DOHH2 (cell line): ENCODE data around the gene CFAP77.

Experiments
- EZH2phosphoT487 ChIP-seq: fragments of 200-600 bp; sonication (generic); IDR thresholded peaks from 2 replicates; pipeline ENCODE4 v1.6.1; 2017; ENCODE audit warnings: borderline replicate concordance, mild to moderate bottlenecking, antibody characterized with exemption, low read length, moderate library complexity, mixed read lengths
- TF ChIP-seq, protein P1 (sequence below): fragments of 200-600 bp; sonication (generic); IDR thresholded peaks from one replicate; pipeline ENCODE4 v1.5.1; 2014; ENCODE audit warnings: antibody characterized with exemption, mild to moderate bottlenecking, low read depth, low read length; ENCODE audit not compliant: poor library complexity, severe bottlenecking

DNA sequence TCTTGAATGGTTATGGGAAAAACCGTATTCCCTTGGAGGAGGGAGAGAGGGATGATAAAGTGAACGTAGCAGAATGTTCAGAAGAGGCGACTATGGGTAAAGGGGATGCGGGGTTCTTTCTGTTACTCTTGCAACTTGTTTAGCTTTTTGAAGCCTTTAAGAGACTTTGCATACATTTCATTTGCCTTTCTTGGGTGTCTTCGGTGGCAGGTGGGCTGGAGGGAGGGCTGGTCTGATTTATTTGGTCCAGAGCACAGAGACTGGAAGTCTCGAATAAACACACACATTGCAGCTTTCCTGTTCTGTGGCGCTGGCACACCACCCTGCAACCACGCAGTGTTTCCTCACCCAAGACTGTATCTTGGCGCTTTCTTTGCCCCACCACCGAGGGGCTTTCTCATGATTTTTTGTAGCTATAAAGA lies 26.5 kb upstream of the CFAP77 start:
- TF ChIP-seq, protein P1, sequence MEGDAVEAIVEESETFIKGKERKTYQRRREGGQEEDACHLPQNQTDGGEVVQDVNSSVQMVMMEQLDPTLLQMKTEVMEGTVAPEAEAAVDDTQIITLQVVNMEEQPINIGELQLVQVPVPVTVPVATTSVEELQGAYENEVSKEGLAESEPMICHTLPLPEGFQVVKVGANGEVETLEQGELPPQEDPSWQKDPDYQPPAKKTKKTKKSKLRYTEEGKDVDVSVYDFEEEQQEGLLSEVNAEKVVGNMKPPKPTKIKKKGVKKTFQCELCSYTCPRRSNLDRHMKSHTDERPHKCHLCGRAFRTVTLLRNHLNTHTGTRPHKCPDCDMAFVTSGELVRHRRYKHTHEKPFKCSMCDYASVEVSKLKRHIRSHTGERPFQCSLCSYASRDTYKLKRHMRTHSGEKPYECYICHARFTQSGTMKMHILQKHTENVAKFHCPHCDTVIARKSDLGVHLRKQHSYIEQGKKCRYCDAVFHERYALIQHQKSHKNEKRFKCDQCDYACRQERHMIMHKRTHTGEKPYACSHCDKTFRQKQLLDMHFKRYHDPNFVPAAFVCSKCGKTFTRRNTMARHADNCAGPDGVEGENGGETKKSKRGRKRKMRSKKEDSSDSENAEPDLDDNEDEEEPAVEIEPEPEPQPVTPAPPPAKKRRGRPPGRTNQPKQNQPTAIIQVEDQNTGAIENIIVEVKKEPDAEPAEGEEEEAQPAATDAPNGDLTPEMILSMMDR: peak; percentile 46
- TF ChIP-seq EZH2phosphoT487: no peak
